Left lung (tissue), 14 donors: ENCODE measurements around the gene ZSCAN29. TPM values are rescaled to one million over a fixed set of nuclear protein-coding genes. Genes with fewer than 3 reads are reported as not detected.

ENCODE experiments used
- ATAC-seq: fragments of 200-7000 bp; cut with Tn5 transposase; one replicate; pipeline ENCODE4 v1.9.1; 2020; ENCODE audit warnings: moderate library complexity
- DNase-seq, 4 donors: peaks; one replicate each; pipeline ENCODE4 v3.0.0-alpha.2; 2013 to 2020
- H3K27ac ChIP-seq, 2 donors: fragments of 200-600 bp; sonication (generic) in 1 of 2; one replicate each; pipeline versions ENCODE4 v1.5.0 to v1.8.0; 2020 to 2021
- H3K27me3 ChIP-seq, 2 donors: fragments of 200-600 bp; sonication (generic) in 1 of 2; one replicate each; pipeline versions ENCODE4 v1.5.0 to v1.8.0; 2020 to 2021
- H3K36me3 ChIP-seq, 2 donors: fragments of 200-600 bp; sonication (generic) in 1 of 2; one replicate each; pipeline versions ENCODE4 v1.5.0 to v1.8.0; 2020 to 2021
- H3K4me1 ChIP-seq, 2 donors: fragments of 200-600 bp; one replicate each; pipeline ENCODE4 v1.8.0; 2021
- H3K4me3 ChIP-seq, 2 donors: fragments of 200-600 bp; sonication (generic) in 1 of 2; one replicate each; pipeline versions ENCODE4 v1.5.0 to v1.8.0; 2020 to 2021; ENCODE audit warnings: mild to moderate bottlenecking in 1 of 2
- H3K9me3 ChIP-seq, 2 donors: fragments of 200-600 bp; sonication (generic) in 1 of 2; one replicate each; pipeline versions ENCODE4 v1.5.0 to v1.8.0; 2020 to 2021
- intact Hi-C, 2 donors: fragments of 100-400 bp; cut with DNase I; formaldehyde crosslinking; loops; one replicate each; pipeline versions ENCODE4 v1.11.2 to v1.14.2; 2022
- long read RNA-seq, 12 donors: library from polyadenylated mRNA in 2 of 12; unstranded in 2 of 12; transcript quantifications; one replicate each; pipeline ENCODE4 v2.0.0 and lab custom pipeline, GENCODE V29; 2019 to 2026
- polyA plus RNA-seq, 6 donors: library from polyadenylated mRNA; unstranded; fragments of 120-200 nt; gene quantifications; one replicate each; pipeline ENCODE4 v1.2.1, GENCODE V29; 2013; ENCODE audit not compliant: insufficient read length in 6 of 6
- total RNA-seq, 2 donors: library from RNA; stranded (reverse); fragmentation: NEBNext Ultra II Directional; extraction: Animal tissue kit (Norgen Biotek cat#: 25700); gene quantifications; one replicate each; pipeline ENCODE4 v1.2.1, GENCODE V29; 2021
- TF ChIP-seq, protein P1 (sequence below), 2 donors: fragments of 200-600 bp; sonication (generic) in 1 of 2; IDR thresholded peaks; one replicate each; pipeline versions ENCODE4 v1.5.0 to v1.8.0; 2021; ENCODE audit warnings: antibody characterized with exemption in 2 of 2
- donor health status: DM: no; HTN: yes; CAD: no.
- donor health status: DM: no; HTN: no; CAD: no.

ZSCAN29 gene
- total RNA-seq = 10 to 100 TPM; 19.9 to 25.5 TPM
- 10 to 100 TPM; 32.2 to 36.1 (median 34.6) TPM for polyA plus RNA-seq
- long read RNA-seq, donor 1, partial matches to known transcripts = 5 of 6 reads
- long read RNA-seq, donor 1, other reads (novel, unspliced or antisense) = 0 of 6 reads
- long read RNA-seq, donor 2, full-length matches to known transcripts = 1 of 6 reads
- long read RNA-seq, donor 2, partial matches to known transcripts = 5 of 6 reads
- long read RNA-seq, donor 2, other reads (novel, unspliced or antisense) = 0 of 6 reads
- long read RNA-seq, donor 3, full-length matches to known transcripts = 1 of 1 reads
- long read RNA-seq, donor 3, partial matches to known transcripts = 0 of 1 reads
- long read RNA-seq, donor 3, other reads (novel, unspliced or antisense) = 0 of 1 reads
- long read RNA-seq, donor 4 = 0 reads
- long read RNA-seq, donor 5, partial matches to known transcripts = 0 of 1 reads
- long read RNA-seq, donor 5, other reads (novel, unspliced or antisense) = 0 of 1 reads
- long read RNA-seq, donor 6, partial matches to known transcripts = 0 of 1 reads
- long read RNA-seq, donor 6, other reads (novel, unspliced or antisense) = 0 of 1 reads
- long read RNA-seq, donor 7, partial matches to known transcripts = 5 of 5 reads
- long read RNA-seq, donor 7, other reads (novel, unspliced or antisense) = 0 of 5 reads
- long read RNA-seq, donor 8, partial matches to known transcripts = 5 of 5 reads
- long read RNA-seq, donor 8, other reads (novel, unspliced or antisense) = 0 of 5 reads
- long read RNA-seq, donor 9 = 0 reads
- long read RNA-seq, donor 10 = 0 reads
- long read RNA-seq, donor 11 = 0 reads
- long read RNA-seq, donor 12, partial matches to known transcripts = 11 of 11 reads
- long read RNA-seq, donor 12, other reads (novel, unspliced or antisense) = 0 of 11 reads

DNA sequence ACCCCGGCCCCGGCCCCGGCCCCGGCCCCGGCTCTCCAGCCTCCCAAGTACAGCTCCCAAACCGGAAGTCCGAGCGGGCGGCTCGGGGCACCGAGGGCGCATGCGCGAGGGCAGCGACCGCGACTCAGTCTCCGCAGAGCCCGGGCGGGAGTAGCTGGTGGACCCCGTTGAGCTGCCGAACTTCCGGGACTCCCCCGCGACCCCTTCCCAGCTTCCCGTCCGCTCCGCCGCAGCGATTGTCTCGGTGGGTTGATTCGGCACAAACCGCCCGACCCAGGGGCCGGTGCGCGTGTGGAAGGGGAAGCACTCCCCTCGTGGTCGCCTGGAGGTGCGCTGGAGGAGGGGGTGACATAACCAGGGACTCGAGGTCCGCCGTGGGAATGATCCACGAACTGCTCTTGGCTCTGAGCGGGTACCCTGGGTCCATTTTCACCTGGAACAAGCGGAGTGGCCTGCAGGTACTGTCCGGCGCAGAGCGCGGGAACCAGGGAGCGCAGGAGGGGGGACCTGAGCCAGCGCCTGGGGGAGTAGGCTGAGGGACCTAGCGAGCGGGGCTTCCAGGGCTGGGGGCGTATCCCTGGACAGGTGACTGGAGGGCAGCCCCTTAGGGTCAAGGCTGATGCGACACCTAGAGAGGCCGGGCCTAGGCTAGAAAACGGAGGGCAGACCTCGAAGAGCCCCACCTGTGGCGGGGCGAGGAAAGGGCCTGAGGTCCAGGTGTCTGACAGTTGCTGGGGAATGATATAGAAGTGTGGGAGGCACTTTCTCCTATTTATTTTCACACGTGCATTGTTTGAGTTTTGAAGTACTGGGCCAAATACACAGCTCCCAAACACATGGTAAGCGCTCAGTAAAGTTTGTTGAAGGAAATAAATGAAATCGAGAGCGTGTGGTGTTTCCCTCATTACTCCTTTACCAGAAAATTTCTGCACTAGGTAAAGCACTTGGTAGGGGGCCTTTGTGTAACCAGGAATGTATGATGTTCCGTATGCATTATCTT lies at the start of gene ZSCAN29, which contains the start of gene TUBGCP4:
ZSCAN29 (minus strand) TSS at position 69 of the 1,000 bp plus-strand sequence. CDS start 1,130 bp downstream, outside the sequence.
TUBGCP4 (plus strand) TSS at position 127 of the 1,000 bp plus-strand sequence; CDS start at position 381, 254 bp downstream.
- H3K27ac ChIP-seq = peak within 1 kb of the TSS; percentile 21 to 74
- H3K27me3 ChIP-seq = no peaks in the 10 kb centered on the region
- no peaks in the 10 kb centered on the region for H3K9me3 ChIP-seq
- peak within 1 kb of the TSS; percentile 89 to 98 for H3K4me3 ChIP-seq
- H3K36me3 ChIP-seq = peaks cover 0 to 16% of the 10 kb centered on the region in 2 donors
- ATAC-seq (peak; percentile 96), DNase-seq (peak; percentile 76 to 97 (median 86))
- peaks cover 15 to 38% of the 10 kb centered on the region in 2 donors for H3K4me1 ChIP-seq
- TF ChIP-seq, protein P1, sequence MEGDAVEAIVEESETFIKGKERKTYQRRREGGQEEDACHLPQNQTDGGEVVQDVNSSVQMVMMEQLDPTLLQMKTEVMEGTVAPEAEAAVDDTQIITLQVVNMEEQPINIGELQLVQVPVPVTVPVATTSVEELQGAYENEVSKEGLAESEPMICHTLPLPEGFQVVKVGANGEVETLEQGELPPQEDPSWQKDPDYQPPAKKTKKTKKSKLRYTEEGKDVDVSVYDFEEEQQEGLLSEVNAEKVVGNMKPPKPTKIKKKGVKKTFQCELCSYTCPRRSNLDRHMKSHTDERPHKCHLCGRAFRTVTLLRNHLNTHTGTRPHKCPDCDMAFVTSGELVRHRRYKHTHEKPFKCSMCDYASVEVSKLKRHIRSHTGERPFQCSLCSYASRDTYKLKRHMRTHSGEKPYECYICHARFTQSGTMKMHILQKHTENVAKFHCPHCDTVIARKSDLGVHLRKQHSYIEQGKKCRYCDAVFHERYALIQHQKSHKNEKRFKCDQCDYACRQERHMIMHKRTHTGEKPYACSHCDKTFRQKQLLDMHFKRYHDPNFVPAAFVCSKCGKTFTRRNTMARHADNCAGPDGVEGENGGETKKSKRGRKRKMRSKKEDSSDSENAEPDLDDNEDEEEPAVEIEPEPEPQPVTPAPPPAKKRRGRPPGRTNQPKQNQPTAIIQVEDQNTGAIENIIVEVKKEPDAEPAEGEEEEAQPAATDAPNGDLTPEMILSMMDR (IDR thresholded peaks at IDR 0.05) = no peak
- intact Hi-C loops = no loop called here

DNA sequence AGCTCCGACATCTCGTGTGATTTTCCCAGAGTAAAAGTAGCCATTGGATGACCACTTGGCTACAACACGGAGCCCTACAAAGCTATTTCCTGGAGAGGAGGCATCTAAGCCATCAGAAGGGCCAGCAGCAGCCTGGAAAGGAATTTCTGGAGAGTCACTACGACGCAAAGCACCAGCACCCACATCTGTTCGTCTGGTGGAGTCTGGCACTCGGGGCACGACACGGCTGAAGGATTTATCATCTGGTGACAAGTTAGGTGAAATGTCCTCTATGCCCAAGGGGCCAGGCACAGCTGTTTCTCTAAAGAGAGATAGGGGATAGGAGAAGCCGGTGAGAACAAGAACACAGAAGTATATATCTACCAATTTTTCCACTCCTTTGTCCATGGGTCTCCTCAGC lies 49.6 kb upstream of the ZSCAN29 start:
- H3K36me3 ChIP-seq = peaks cover 0 to 83% of the 10 kb centered on the region in 2 donors

DNA sequence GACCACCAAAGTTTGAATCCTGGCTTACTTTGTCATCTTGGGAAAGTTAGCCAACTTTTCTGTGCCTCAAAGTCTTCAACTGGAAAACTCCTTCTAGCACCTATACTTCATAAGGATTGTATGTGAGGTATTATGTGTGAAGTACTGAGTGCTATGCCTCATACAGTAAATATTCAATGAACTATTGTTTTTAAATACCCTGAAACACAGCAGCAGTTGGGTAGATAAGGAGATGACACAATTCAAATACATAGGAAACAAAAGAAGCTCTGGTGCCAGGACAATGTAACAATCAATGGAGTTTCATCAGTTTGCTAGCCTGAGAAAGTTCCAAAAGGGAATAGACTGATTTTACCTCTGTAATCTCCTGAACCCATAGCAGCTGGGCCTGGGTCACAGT lies 43.4 kb upstream of the ZSCAN29 start:
- no peak overlapping the region for H3K4me3 ChIP-seq
- DNase-seq (no peak), ATAC-seq (no peak)
- no peaks in the 10 kb centered on the region for H3K27me3 ChIP-seq
- H3K9me3 ChIP-seq = no peaks in the 10 kb centered on the region
- intact Hi-C loops = no loop called here
- peaks cover 0 to 88% of the 10 kb centered on the region in 2 donors for H3K36me3 ChIP-seq
- no peak overlapping the region for H3K27ac ChIP-seq
- H3K4me1 ChIP-seq = no peaks in the 10 kb centered on the region
- TF ChIP-seq, protein P1 (IDR thresholded peaks at IDR 0.05) = no peak

More for the DNA sequence above, 49.6 kb upstream of the ZSCAN29 start:
- Histone ChIP-seq H3K27me3 (no peaks in the 10 kb centered on the region), H3K27ac (no peak overlapping the region), H3K4me3 (no peak overlapping the region), H3K4me1 (no peaks in the 10 kb centered on the region), H3K9me3 (no peaks in the 10 kb centered on the region)
- no peak for ATAC-seq
- TF ChIP-seq, protein P1 (IDR thresholded peaks at IDR 0.05) = no peak
- intact Hi-C loops = no loop called here
- no peak for DNase-seq

DNA sequence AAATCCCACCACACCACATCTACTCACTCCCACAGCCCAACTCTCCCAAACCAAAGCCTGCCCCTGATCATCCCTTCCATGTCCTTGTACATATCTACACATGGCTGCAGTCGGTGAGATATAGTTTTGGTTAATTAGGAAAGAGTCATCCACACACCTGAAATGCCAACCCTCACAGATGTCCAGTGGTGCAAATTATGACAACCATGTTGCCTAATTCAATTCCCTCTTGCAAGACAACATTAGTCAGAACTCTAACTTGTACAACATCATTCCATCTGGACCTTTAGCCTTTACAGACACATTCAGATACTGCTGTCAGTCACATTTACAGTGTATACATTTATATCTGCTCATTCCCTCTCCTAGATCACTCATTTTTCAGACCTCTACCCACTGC lies 41.3 kb upstream of the ZSCAN29 start:
- Histone ChIP-seq H3K4me3 (no peak overlapping the region), H3K27ac (no peak overlapping the region), H3K27me3 (no peaks in the 10 kb centered on the region), H3K9me3 (no peaks in the 10 kb centered on the region), H3K36me3 (peaks cover 0 to 91% of the 10 kb centered on the region in 2 donors), H3K4me1 (no peaks in the 10 kb centered on the region)
- no peak for ATAC-seq
- intact Hi-C loops = no loop called here
- DNase-seq = no peak
- TF ChIP-seq, protein P1 (IDR thresholded peaks at IDR 0.05) = no peak
